Sigmoid colon (tissue), 4 donors: ENCODE measurements around the gene TGM3.

Experiments
- EP300 ChIP-seq, 4 donors: sonication (generic); formaldehyde crosslinking; IDR thresholded peaks; one replicate each; pipeline ENCODE4 v1.6.1; 2017; ENCODE audit warnings: antibody characterized with exemption in 4 of 4
- POLR2A ChIP-seq, 2 donors: fragments of 450-650 bp; IDR thresholded peaks; one replicate each; pipeline ENCODE4 v1.6.1; 2016; ENCODE audit warnings: antibody characterized with exemption in 2 of 2, mild to moderate bottlenecking in 2 of 2, moderate library complexity in 2 of 2
- POLR2AphosphoS5 ChIP-seq, 4 donors: sonication (generic); formaldehyde crosslinking; IDR thresholded peaks; one replicate each; pipeline ENCODE4 v1.6.1; 2017; ENCODE audit warnings: antibody characterized with exemption in 4 of 4
- TF ChIP-seq, protein P1 (sequence below), 4 experiments: fragments of 450-650 bp in 3 of 4; fragments of 200-600 bp in 1 of 4; IDR thresholded peaks; one replicate each; pipeline ENCODE4 v1.5.1; 2016 to 2019; ENCODE audit warnings: antibody characterized with exemption in 4 of 4, mild to moderate bottlenecking in 3 of 4, moderate library complexity in 2 of 4

- TF ChIP-seq, protein P1, sequence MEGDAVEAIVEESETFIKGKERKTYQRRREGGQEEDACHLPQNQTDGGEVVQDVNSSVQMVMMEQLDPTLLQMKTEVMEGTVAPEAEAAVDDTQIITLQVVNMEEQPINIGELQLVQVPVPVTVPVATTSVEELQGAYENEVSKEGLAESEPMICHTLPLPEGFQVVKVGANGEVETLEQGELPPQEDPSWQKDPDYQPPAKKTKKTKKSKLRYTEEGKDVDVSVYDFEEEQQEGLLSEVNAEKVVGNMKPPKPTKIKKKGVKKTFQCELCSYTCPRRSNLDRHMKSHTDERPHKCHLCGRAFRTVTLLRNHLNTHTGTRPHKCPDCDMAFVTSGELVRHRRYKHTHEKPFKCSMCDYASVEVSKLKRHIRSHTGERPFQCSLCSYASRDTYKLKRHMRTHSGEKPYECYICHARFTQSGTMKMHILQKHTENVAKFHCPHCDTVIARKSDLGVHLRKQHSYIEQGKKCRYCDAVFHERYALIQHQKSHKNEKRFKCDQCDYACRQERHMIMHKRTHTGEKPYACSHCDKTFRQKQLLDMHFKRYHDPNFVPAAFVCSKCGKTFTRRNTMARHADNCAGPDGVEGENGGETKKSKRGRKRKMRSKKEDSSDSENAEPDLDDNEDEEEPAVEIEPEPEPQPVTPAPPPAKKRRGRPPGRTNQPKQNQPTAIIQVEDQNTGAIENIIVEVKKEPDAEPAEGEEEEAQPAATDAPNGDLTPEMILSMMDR (IDR thresholded peaks at IDR 0.05) = no peak
- TF ChIP-seq POLR2AphosphoS5 (IDR thresholded peaks at IDR 0.05) (no peak), EP300 (IDR thresholded peaks at IDR 0.05) (no peak), POLR2A (IDR thresholded peaks at IDR 0.05) (no peak)
Observed at GRCh38 chr20:2298701-2299100, 2.9 kb downstream of the TGM3 start.
